Activated CD4-positive, alpha-beta T cell treated with anti-CD3 and anti-CD28 coated beads for 4 hours (primary cell): Measurements from ENCODE around the gene ZDHHC11.
"Not testable (repeated sequence)": the region's sequence is repeated elsewhere in the genome, so short reads cannot be mapped to it uniquely, and the experiment has no call there.

ENCODE experiments used
- DNase-seq, 2 donors: peaks; one replicate each; pipeline ENCODE4 v3.0.0-alpha.2; 2020

Gene ZDHHC11

GRCh38 chr5:858726-859125 lies 7.9 kb upstream of the ZDHHC11 start:
- no peak for DNase-seq

- DNase-seq = no peak
Measured at GRCh38 chr5:856531-857425, 6.0 kb upstream of the ZDHHC11 start.

GRCh38 chr5:855771-856530 lies 5.2 kb upstream of the ZDHHC11 start:
- DNase-seq = no peak

- DNase-seq = no peak
Measured at GRCh38 chr5:854966-855743, 4.4 kb upstream of the ZDHHC11 start.

GRCh38 chr5:854217-854616 lies 3.4 kb upstream of the ZDHHC11 start:
- DNase-seq = no peak

GRCh38 chr5:853416-854090 lies 2.8 kb upstream of the ZDHHC11 start:
- DNase-seq = not testable (repeated sequence)

- no peak for DNase-seq
Measured at GRCh38 chr5:852431-853401, 1.9 kb upstream of the ZDHHC11 start.

- DNase-seq = no peak
Measured at GRCh38 chr5:852018-852417, 1.2 kb upstream of the ZDHHC11 start.

- DNase-seq = no peak
Measured at GRCh38 chr5:851553-851952, 767 bp upstream of the ZDHHC11 start.

- no peak for DNase-seq
Measured at GRCh38 chr5:851076-851475, 290 bp upstream of the ZDHHC11 start.

GRCh38 chr5:849651-850301 lies 1.0 kb downstream of the ZDHHC11 start:
- DNase-seq = no peak

- no peak for DNase-seq
Measured at GRCh38 chr5:848671-849111, 2.1 kb downstream of the ZDHHC11 start.

- not testable (repeated sequence) for DNase-seq
Measured at GRCh38 chr5:847736-848135, 3.0 kb downstream of the ZDHHC11 start.

GRCh38 chr5:847212-847611 lies 3.6 kb downstream of the ZDHHC11 start:
- not testable (repeated sequence) for DNase-seq

GRCh38 chr5:846602-847091 lies 4.1 kb downstream of the ZDHHC11 start:
- not testable (repeated sequence) for DNase-seq

- not testable (repeated sequence) for DNase-seq
Measured at GRCh38 chr5:845676-846601, 4.8 kb downstream of the ZDHHC11 start.

GRCh38 chr5:845031-845675 lies 5.6 kb downstream of the ZDHHC11 start:
- DNase-seq = not testable (repeated sequence)

- not testable (repeated sequence) for DNase-seq
Measured at GRCh38 chr5:844426-844825, 6.4 kb downstream of the ZDHHC11 start.

GRCh38 chr5:843926-844325 lies 6.9 kb downstream of the ZDHHC11 start:
- DNase-seq = not testable (repeated sequence)
